Endothelial cell (in vitro differentiated cells): ENCODE measurements around the gene ARSH. TPM values are rescaled to one million over a fixed set of nuclear protein-coding genes. Genes with fewer than 3 reads are reported as not detected.
"Not testable (repeated sequence)": the region's sequence is repeated elsewhere in the genome, so short reads cannot be mapped to it uniquely, and the experiment has no call there.

Experiments
- DNase-seq: peaks from one replicate; pipeline ENCODE4 v3.0.0; 2021; ENCODE audit warnings: low spot score
- H3K27ac Mint-ChIP-seq: one replicate; pipeline ENCODE4 v1.8.0; 2021; ENCODE audit warnings: mixed read lengths, inconsistent platforms; ENCODE audit not compliant: unreplicated experiment
- H3K27me3 Mint-ChIP-seq: one replicate; pipeline ENCODE4 v1.8.0; 2021; ENCODE audit warnings: mild to moderate bottlenecking, moderate library complexity, mixed read lengths, inconsistent platforms; ENCODE audit not compliant: unreplicated experiment
- H3K36me3 Mint-ChIP-seq: one replicate; pipeline ENCODE4 v1.8.0; 2021; ENCODE audit warnings: mild to moderate bottlenecking, low read depth, mixed read lengths, inconsistent platforms; ENCODE audit not compliant: unreplicated experiment
- H3K4me1 Mint-ChIP-seq: one replicate; pipeline ENCODE4 v1.8.0; 2021; ENCODE audit warnings: mild to moderate bottlenecking, mixed read lengths, inconsistent platforms; ENCODE audit not compliant: unreplicated experiment
- H3K4me3 Mint-ChIP-seq: one replicate; pipeline ENCODE4 v1.8.0; 2021; ENCODE audit warnings: mild to moderate bottlenecking, mixed read lengths, inconsistent platforms; ENCODE audit not compliant: unreplicated experiment
- H3K9me3 Mint-ChIP-seq: one replicate; pipeline ENCODE4 v1.8.0; 2021; ENCODE audit warnings: mixed read lengths, inconsistent platforms; ENCODE audit not compliant: unreplicated experiment
- total RNA-seq: library from RNA; stranded (reverse); fragmentation: NEBNext Ultra II Directional; extraction: Animal tissue kit (Norgen Biotek cat#: 25700); gene quantifications from one replicate; pipeline ENCODE4 v1.2.1, GENCODE V29; 2021; ENCODE audit not compliant: unreplicated experiment
- TF ChIP-seq, protein P1 (sequence below): fragments of 200-600 bp; sonication (generic); IDR thresholded peaks from one replicate; pipeline ENCODE4 v1.5.0; 2021; ENCODE audit warnings: antibody characterized with exemption; ENCODE audit not compliant: unreplicated experiment

The ARSH gene
- total RNA-seq, 1 donor from 2014 or later: not detected

DNA sequence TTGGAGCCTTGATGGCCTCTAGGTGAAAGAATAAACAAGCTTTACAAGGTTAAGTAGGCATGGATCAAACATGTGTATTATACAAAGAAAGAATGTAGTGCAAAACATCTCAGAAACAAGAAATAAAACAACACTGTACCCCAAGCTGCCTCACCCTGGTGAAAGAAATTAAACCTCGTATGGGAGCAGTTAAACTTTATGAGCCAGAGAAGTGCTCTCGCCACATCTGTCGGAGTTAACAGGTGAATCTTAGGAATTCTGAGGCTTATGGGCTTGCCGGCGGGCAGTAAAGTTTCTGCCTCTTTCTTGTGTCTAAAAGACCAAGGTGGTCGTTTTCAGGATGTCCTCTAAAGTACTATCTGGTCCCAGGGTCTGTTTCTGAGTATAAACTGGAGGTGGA is 34.0 kb upstream of the ARSH start:
- Mint-ChIP-seq H3K36me3 (no peaks in the 10 kb centered on the region), H3K27me3 (no peaks in the 10 kb centered on the region), H3K4me3 (no peak overlapping the region), H3K9me3 (no peaks in the 10 kb centered on the region), H3K4me1 (peaks cover 8% of the 10 kb centered on the region), H3K27ac (no peak overlapping the region)
- DNase-seq: no peak
- TF ChIP-seq, protein P1, sequence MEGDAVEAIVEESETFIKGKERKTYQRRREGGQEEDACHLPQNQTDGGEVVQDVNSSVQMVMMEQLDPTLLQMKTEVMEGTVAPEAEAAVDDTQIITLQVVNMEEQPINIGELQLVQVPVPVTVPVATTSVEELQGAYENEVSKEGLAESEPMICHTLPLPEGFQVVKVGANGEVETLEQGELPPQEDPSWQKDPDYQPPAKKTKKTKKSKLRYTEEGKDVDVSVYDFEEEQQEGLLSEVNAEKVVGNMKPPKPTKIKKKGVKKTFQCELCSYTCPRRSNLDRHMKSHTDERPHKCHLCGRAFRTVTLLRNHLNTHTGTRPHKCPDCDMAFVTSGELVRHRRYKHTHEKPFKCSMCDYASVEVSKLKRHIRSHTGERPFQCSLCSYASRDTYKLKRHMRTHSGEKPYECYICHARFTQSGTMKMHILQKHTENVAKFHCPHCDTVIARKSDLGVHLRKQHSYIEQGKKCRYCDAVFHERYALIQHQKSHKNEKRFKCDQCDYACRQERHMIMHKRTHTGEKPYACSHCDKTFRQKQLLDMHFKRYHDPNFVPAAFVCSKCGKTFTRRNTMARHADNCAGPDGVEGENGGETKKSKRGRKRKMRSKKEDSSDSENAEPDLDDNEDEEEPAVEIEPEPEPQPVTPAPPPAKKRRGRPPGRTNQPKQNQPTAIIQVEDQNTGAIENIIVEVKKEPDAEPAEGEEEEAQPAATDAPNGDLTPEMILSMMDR: no peak

DNA sequence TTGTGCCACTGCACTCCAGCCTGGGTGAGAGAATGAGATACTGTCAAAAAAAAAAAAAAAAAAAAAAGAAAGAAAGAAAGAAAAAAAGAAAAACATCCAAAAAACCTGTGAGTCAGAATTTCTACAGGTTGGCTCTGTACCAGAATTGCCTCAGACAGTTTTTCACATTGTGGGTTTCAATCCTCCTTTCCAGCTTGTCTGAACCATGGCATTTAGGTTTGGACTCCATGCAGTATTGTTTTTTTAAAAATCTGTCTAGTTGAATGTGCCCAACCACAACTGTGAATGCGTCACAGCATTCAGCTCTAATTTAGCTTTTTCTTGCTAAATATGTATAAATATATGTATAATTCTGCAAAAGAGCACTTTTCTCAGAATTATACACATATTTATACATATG is 31.4 kb upstream of the ARSH start:
- H3K27ac Mint-ChIP-seq: no peak overlapping the region

DNA sequence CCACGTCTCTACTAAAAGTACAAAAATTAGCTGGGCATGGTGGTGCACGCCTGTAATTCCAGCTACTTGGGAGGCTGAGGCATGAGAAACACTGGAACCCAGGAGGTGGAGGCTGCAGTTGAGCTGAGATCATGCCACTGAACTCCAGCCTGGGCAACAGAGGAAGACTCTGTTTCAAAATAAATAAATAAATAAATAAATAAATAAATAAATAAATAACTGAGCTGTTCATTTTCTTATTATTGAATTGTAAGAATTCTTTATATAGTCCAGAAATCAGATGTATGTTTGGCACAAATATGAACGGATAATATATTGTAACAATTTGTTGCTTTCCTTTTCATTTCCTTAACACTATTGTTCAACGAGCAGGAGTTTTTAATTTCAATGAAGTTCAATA is 27.7 kb upstream of the ARSH start:
- H3K9me3 Mint-ChIP-seq, DNase-seq, H3K27me3 Mint-ChIP-seq: not testable (repeated sequence)

More for the DNA sequence above, 31.4 kb upstream of the ARSH start:
- H3K4me3 Mint-ChIP-seq: no peak overlapping the region
- H3K4me1 Mint-ChIP-seq: peaks cover 4% of the 10 kb centered on the region
- DNase-seq: no peak
- no peaks in the 10 kb centered on the region for H3K27me3 Mint-ChIP-seq
- no peaks in the 10 kb centered on the region for H3K36me3 Mint-ChIP-seq
- TF ChIP-seq, protein P1: no peak
- no peaks in the 10 kb centered on the region for H3K9me3 Mint-ChIP-seq

DNA sequence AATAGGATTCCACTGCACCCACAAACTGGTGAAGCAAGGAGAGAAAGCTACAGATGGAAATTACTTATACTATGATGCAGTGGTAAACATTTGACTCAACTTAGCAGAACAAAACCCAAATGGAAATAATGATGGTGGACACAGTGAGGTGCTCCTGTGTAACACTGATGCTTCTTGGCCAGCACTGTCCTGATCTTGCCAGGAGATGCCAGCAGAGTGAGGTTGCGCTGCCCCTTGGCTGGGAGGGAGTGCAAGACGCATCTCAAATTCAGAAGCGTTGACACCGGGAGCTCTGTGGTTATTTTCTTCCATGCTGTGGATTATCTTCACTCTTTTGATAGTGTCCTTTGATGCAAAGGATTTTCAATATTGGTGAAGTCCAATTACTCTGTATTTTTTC is 22.0 kb upstream of the ARSH start:
- TF ChIP-seq, protein P1: no peak
- no peaks in the 10 kb centered on the region for H3K27me3 Mint-ChIP-seq
- H3K4me3 Mint-ChIP-seq: no peak overlapping the region
- no peaks in the 10 kb centered on the region for H3K4me1 Mint-ChIP-seq
- no peak overlapping the region for H3K27ac Mint-ChIP-seq
- DNase-seq: no peak
- H3K9me3 Mint-ChIP-seq: no peaks in the 10 kb centered on the region
- no peaks in the 10 kb centered on the region for H3K36me3 Mint-ChIP-seq

More for the DNA sequence above, 27.7 kb upstream of the ARSH start:
- H3K4me3 Mint-ChIP-seq, H3K36me3 Mint-ChIP-seq, H3K27ac Mint-ChIP-seq, H3K4me1 Mint-ChIP-seq: not testable (repeated sequence)

DNA sequence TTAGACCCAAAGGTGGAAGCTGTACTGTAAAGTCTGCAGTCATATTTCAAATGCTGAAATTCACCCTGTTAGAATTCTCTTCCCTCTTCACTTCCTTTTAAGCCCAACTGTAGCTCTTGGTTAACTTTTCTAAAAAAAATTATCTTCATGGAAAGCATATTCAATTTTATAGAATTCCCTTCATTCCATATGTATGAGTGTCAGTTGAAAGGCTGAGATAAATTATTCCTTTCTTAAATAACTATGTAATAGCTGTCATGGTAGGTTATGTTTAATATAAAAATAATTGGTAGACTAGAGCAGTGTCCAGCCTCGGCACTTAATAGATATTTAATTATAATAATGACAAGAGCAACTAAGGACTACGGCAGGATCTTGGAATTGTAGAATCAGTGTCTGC is 16.8 kb upstream of the ARSH start:
- Mint-ChIP-seq H3K9me3 (no peaks in the 10 kb centered on the region), H3K4me3 (no peak overlapping the region), H3K4me1 (no peaks in the 10 kb centered on the region), H3K27ac (no peak overlapping the region), H3K36me3 (no peaks in the 10 kb centered on the region), H3K27me3 (no peaks in the 10 kb centered on the region)
- TF ChIP-seq, protein P1: no peak
- no peak for DNase-seq

DNA sequence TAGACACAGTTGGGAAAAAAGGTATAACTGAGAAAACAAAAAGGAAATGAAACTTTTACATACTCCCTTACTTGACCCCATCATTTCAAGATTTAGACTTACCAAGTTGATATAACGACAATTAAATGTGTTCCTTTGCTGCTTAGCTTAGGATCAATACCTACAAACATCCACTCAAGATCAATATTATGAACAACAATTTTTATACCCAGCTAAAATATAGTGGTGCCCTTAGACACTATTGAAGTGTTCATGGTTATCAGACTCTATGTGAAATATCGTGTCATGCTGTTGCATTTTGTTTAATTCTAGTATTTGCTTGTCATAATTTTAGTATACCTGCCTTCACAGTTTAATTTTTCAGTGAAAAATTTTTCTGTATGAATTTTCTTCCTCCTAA is 4.2 kb downstream of the ARSH start:
- TF ChIP-seq, protein P1: no peak
- no peaks in the 10 kb centered on the region for H3K4me1 Mint-ChIP-seq
- no peak for DNase-seq
- H3K36me3 Mint-ChIP-seq: peaks cover 6% of the 10 kb centered on the region
- no peak overlapping the region for H3K4me3 Mint-ChIP-seq
- H3K27ac Mint-ChIP-seq: no peak overlapping the region
- H3K27me3 Mint-ChIP-seq: no peaks in the 10 kb centered on the region
- no peaks in the 10 kb centered on the region for H3K9me3 Mint-ChIP-seq
